Measurements from ENCODE around the gene FOXP4. TPM values are rescaled to one million over a fixed set of nuclear protein-coding genes. Genes with fewer than 3 reads are reported as not detected.

Gene FOXP4
- total RNA-seq, 1 experiment from 2014 or later, result 26.0 TPM

- TF ChIP-seq EZH2 (IDR thresholded peaks at IDR 0.05; ENCODE audit: low read depth) (no peak), CTCF (conservative IDR thresholded peaks at IDR 0.05) (no peak)
- no peaks in the 10 kb centered on the region for H3K36me3 ChIP-seq (ENCODE audit: low read depth)
- peaks cover 38% of the 10 kb centered on the region for H3K27me3 ChIP-seq (ENCODE audit: insufficient read depth, low read depth)
- H3K9me3 ChIP-seq (ENCODE audit: insufficient read depth, low read depth), result no peaks in the 10 kb centered on the region
- no peak overlapping the region for H3K4me3 ChIP-seq
- H3K4me2 ChIP-seq, result no peak overlapping the region
- 0 out of 2 replicates have a peak, but pooled peaks cover 6% of the 10 kb centered on the region for H3K4me1 ChIP-seq (replicated peaks; ENCODE audit: insufficient read depth)
- H3F3A ChIP-seq (ENCODE audit: insufficient read depth, low read depth), result no peaks in the 10 kb centered on the region
- no peaks in the 10 kb centered on the region for H4K20me1 ChIP-seq (ENCODE audit: insufficient read depth)
- no peaks in the 10 kb centered on the region for H3K9me2 ChIP-seq (ENCODE audit: insufficient read depth)
- no peak overlapping the region for H2AFZ ChIP-seq
- CTCF ChIA-PET, result no interaction called here
- no TSS peak for BruUV-seq (replicated peaks)
- POLR2A ChIA-PET (ENCODE audit: unreplicated experiment), result no interaction called here
- no peaks in the 10 kb centered on the region for H3K79me2 ChIP-seq (ENCODE audit: low read depth)
- no peak overlapping the region for H3K27ac ChIP-seq
- no peak for DNase-seq
- intact Hi-C loops (cut with micrococcal nuclease; ENCODE audit: unreplicated experiment), result no loop called here
Observed at GRCh38 chr6:41502566-41502916, 43.6 kb upstream of the FOXP4 start.

- H3K9me2 ChIP-seq (ENCODE audit: insufficient read depth), result no peaks in the 10 kb centered on the region
- H3K79me2 ChIP-seq (ENCODE audit: low read depth), result no peaks in the 10 kb centered on the region
- 0 out of 2 replicates have a peak, but pooled peaks cover 6% of the 10 kb centered on the region for H3K4me1 ChIP-seq (replicated peaks; ENCODE audit: insufficient read depth)
- H3F3A ChIP-seq (ENCODE audit: insufficient read depth, low read depth), result no peaks in the 10 kb centered on the region
- intact Hi-C loops (cut with micrococcal nuclease; ENCODE audit: unreplicated experiment), result no loop called here
- H3K27me3 ChIP-seq (ENCODE audit: insufficient read depth, low read depth), result peaks cover 37% of the 10 kb centered on the region
- BruUV-seq (replicated peaks), result no TSS peak
- POLR2A ChIA-PET (ENCODE audit: unreplicated experiment), result no interaction called here
- H3K9me3 ChIP-seq (ENCODE audit: insufficient read depth, low read depth), result no peaks in the 10 kb centered on the region
- H2AFZ ChIP-seq, result no peak overlapping the region
- no peak overlapping the region for H3K27ac ChIP-seq
- H4K20me1 ChIP-seq (ENCODE audit: insufficient read depth), result no peaks in the 10 kb centered on the region
- no peaks in the 10 kb centered on the region for H3K36me3 ChIP-seq (ENCODE audit: low read depth)
- DNase-seq, result no peak
- CTCF ChIA-PET, result no interaction called here
- no peak for TF ChIP-seq CTCF (conservative IDR thresholded peaks at IDR 0.05)
- no peak for TF ChIP-seq EZH2 (IDR thresholded peaks at IDR 0.05; ENCODE audit: low read depth)
- H3K4me3 ChIP-seq, result no peak overlapping the region
- H3K4me2 ChIP-seq, result peak overlapping the region; percentile 78; the same call in 1 of the 2 replicates
Observed at GRCh38 chr6:41502917-41503671, 43.1 kb upstream of the FOXP4 start.

GRCh38 chr6:41503827-41504465 is 42.2 kb upstream of the FOXP4 start:
- no peaks in the 10 kb centered on the region for H3K79me2 ChIP-seq (ENCODE audit: low read depth)
- H3K9me2 ChIP-seq (ENCODE audit: insufficient read depth), result no peaks in the 10 kb centered on the region
- no peaks in the 10 kb centered on the region for H3K9me3 ChIP-seq (ENCODE audit: insufficient read depth, low read depth)
- no TSS peak for BruUV-seq (replicated peaks)
- H3K27ac ChIP-seq, result no peak overlapping the region
- peak overlapping the region; percentile 46; the same call in 1 of the 2 replicates for H3K4me3 ChIP-seq
- intact Hi-C loops (cut with micrococcal nuclease; ENCODE audit: unreplicated experiment), result no loop called here
- no peaks in the 10 kb centered on the region for H3K36me3 ChIP-seq (ENCODE audit: low read depth)
- ChIA-PET CTCF (no interaction called here), POLR2A (ENCODE audit: unreplicated experiment) (no interaction called here)
- H3K4me1 ChIP-seq (replicated peaks; ENCODE audit: insufficient read depth), result 0 out of 2 replicates have a peak, but pooled peaks cover 6% of the 10 kb centered on the region
- no peak for TF ChIP-seq CTCF (conservative IDR thresholded peaks at IDR 0.05)
- no peak for TF ChIP-seq EZH2 (IDR thresholded peaks at IDR 0.05; ENCODE audit: low read depth)
- peaks cover 34% of the 10 kb centered on the region for H3K27me3 ChIP-seq (ENCODE audit: insufficient read depth, low read depth)
- peak overlapping the region; percentile 78 for H3K4me2 ChIP-seq
- DNase-seq, result peak in 1 of 2 experiments; percentile 15
- no peak overlapping the region for H2AFZ ChIP-seq
- H3F3A ChIP-seq (ENCODE audit: insufficient read depth, low read depth), result no peaks in the 10 kb centered on the region
- no peaks in the 10 kb centered on the region for H4K20me1 ChIP-seq (ENCODE audit: insufficient read depth)
